Keratinocyte (primary cell): ENCODE results near the gene UFM1. TPM values are rescaled to one million over a fixed set of nuclear protein-coding genes. Genes with fewer than 3 reads are reported as not detected.

Experiments
- DNase-seq: peaks from one replicate; pipeline ENCODE4 v3.0.0-alpha.2; 2011; ENCODE audit warnings: low read depth, missing footprints, low spot score
- FAIRE-seq: peaks from 2 replicates; lab custom pipeline; 2011; peaks lifted over from hg19 to GRCh38; lab: Jason Lieb, UNC
- H2AFZ ChIP-seq: 2 replicates; pipeline ENCODE4 v1.6.0; 2012; ENCODE audit warnings: low read length, control low read depth, inconsistent platforms; ENCODE audit not compliant: control insufficient read depth
- H3K27ac ChIP-seq: 2 replicates; pipeline ENCODE4 v1.5.1; 2011; ENCODE audit warnings: low read length; ENCODE audit not compliant: control insufficient read depth, insufficient read depth
- H3K27me3 ChIP-seq: 3 replicates; pipeline ENCODE4 v1.6.0; 2011; ENCODE audit warnings: low read length; ENCODE audit not compliant: control insufficient read depth, insufficient read depth; ENCODE audit errors: extremely low read depth
- H3K36me3 ChIP-seq, 2 experiments: 2 replicates in 1 of 2; 3 replicates in 1 of 2; pipeline ENCODE4 v1.5.1; 2011; ENCODE audit warnings: low read length in 2 of 2, mild to moderate bottlenecking in 1 of 2; ENCODE audit not compliant: control insufficient read depth in 2 of 2, insufficient read depth in 2 of 2; ENCODE audit errors: extremely low read depth in 1 of 2
- H3K4me1 ChIP-seq: 3 replicates; pipeline ENCODE4 v1.5.1; 2011; ENCODE audit warnings: low read length; ENCODE audit not compliant: control insufficient read depth, insufficient read depth; ENCODE audit errors: extremely low read depth
- H3K4me2 ChIP-seq: 3 replicates; pipeline ENCODE4 v1.6.0; 2011; ENCODE audit warnings: low read depth, low read length; ENCODE audit not compliant: control insufficient read depth, insufficient read depth; ENCODE audit errors: extremely low read depth
- H3K4me3 ChIP-seq, 3 experiments: fragments of 200-600 bp in 1 of 3; sonication (generic) in 1 of 3; 2 replicates in 2 of 3; 3 replicates in 1 of 3; pipeline ENCODE4 v1.5.1; 2011 to 2016; ENCODE audit warnings: low read length in 3 of 3, mild to moderate bottlenecking in 3 of 3, control low read depth in 2 of 3, inconsistent platforms in 1 of 3, low read depth in 1 of 3, mixed read lengths in 1 of 3, mixed run types in 1 of 3, moderate library complexity in 1 of 3; ENCODE audit not compliant: control insufficient read depth in 2 of 3, insufficient read depth in 2 of 3; ENCODE audit errors: extremely low read depth in 1 of 3
- H3K79me2 ChIP-seq: 2 replicates; pipeline ENCODE4 v1.6.0; 2012; ENCODE audit warnings: low read length; ENCODE audit not compliant: control insufficient read depth, insufficient read depth
- H3K9ac ChIP-seq: 3 replicates; pipeline ENCODE4 v1.6.0; 2011; ENCODE audit warnings: low read length; ENCODE audit not compliant: control insufficient read depth, insufficient read depth; ENCODE audit errors: extremely low read depth
- H3K9me1 ChIP-seq: 3 replicates; pipeline ENCODE4 v1.6.0; 2011; ENCODE audit warnings: low read length; ENCODE audit not compliant: control insufficient read depth, insufficient read depth; ENCODE audit errors: extremely low read depth
- H3K9me3 ChIP-seq: 2 replicates; pipeline ENCODE4 v1.5.1; 2012; ENCODE audit warnings: low read depth, low read length; ENCODE audit not compliant: control insufficient read depth
- H4K20me1 ChIP-seq: 3 replicates; pipeline ENCODE4 v1.6.0; 2011; ENCODE audit warnings: low read length; ENCODE audit not compliant: control insufficient read depth, insufficient read depth; ENCODE audit errors: extremely low read depth
- EZH2 ChIP-seq: IDR thresholded peaks from one replicate; pipeline ENCODE4 v1.6.1; 2012; ENCODE audit warnings: inconsistent platforms, mild to moderate bottlenecking, low read length, moderate library complexity
- dilution Hi-C: fragments of 300-500 bp; cut with MboI; formaldehyde crosslinking; loops from one replicate; pipeline ENCODE4 v1.7.0; 2020; ENCODE audit warnings: low sequenced_read_pairs; ENCODE audit not compliant: extremely low pct_ligation_motif_present
- polyA plus RNA-seq, 5 experiments: library from polyadenylated mRNA; depleted of rRNA in 3 of 5; stranded (reverse) in 3 of 5; stranded (forward) in 1 of 5; unstranded in 1 of 5; fragments of >200 nt; gene quantifications; 1 replicate in 1 of 5; 2 replicates in 3 of 5; 3 replicates in 1 of 5; pipeline versions ENCODE4 v1.2.1 to v1.2.3, GENCODE V29; 2011 to 2012; ENCODE audit warnings: missing spikeins in 2 of 5, low read depth in 1 of 5, low replicate concordance in 1 of 5
- TF ChIP-seq, protein P1 (sequence below), 3 experiments: IDR thresholded peaks in 1 of 3; conservative IDR thresholded peaks in 1 of 3; optimal IDR thresholded peaks in 1 of 3; 2 replicates in 2 of 3; 3 replicates in 1 of 3; pipeline versions ENCODE3 to v1.5.1; 2011; ENCODE audit warnings: low read length in 3 of 3, mild to moderate bottlenecking in 3 of 3, moderate library complexity in 2 of 3, control low read depth in 1 of 3, inconsistent platforms in 1 of 3; ENCODE audit not compliant: insufficient read depth in 2 of 3; ENCODE audit errors: extremely low read depth in 1 of 3

The UFM1 gene
- polyA plus RNA-seq, 1 donor (not counting 4 experiments of a cell fraction or from before 2014, with no cell fraction given), result 67.1 TPM

DNA sequence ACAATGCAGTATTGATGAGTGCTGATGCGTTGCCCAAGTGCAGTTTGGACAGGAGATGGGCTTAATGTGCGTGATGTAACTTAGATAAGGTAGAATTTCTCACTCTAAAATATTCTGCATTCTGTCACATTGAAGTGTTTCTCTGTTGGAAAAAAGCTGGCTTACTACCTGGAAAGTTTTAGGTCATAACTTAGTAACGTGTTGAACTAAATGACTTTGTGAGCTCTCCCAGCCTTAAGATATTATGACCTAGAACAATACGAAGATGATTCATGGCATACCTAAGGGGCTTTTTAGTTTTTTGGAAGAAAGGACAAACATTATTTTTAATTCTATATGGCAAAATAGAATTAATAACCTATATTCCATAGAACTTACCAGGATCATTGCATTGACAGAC lies 9.0 kb downstream of the UFM1 start:
- Histone ChIP-seq H3K4me3 (no peak overlapping the region), H3K4me2 (no peak overlapping the region), H3K9me3 (no peaks in the 10 kb centered on the region), H3K27me3 (no peaks in the 10 kb centered on the region), H4K20me1 (no peaks in the 10 kb centered on the region), H3K27ac (no peak overlapping the region), H3K4me1 (no peaks in the 10 kb centered on the region), H3K79me2 (peaks cover 4% of the 10 kb centered on the region), H2AFZ (no peak overlapping the region), H3K36me3 (peaks cover 9 to 23% of the 10 kb centered on the region in 2 experiments), H3K9me1 (no peaks in the 10 kb centered on the region), H3K9ac (no peak overlapping the region)
- FAIRE-seq (no peak), DNase-seq (no peak)
- dilution Hi-C loops, result no loop called here
- TF ChIP-seq EZH2, result no peak
- TF ChIP-seq, protein P1, sequence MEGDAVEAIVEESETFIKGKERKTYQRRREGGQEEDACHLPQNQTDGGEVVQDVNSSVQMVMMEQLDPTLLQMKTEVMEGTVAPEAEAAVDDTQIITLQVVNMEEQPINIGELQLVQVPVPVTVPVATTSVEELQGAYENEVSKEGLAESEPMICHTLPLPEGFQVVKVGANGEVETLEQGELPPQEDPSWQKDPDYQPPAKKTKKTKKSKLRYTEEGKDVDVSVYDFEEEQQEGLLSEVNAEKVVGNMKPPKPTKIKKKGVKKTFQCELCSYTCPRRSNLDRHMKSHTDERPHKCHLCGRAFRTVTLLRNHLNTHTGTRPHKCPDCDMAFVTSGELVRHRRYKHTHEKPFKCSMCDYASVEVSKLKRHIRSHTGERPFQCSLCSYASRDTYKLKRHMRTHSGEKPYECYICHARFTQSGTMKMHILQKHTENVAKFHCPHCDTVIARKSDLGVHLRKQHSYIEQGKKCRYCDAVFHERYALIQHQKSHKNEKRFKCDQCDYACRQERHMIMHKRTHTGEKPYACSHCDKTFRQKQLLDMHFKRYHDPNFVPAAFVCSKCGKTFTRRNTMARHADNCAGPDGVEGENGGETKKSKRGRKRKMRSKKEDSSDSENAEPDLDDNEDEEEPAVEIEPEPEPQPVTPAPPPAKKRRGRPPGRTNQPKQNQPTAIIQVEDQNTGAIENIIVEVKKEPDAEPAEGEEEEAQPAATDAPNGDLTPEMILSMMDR (optimal IDR thresholded peaks at IDR 0.05 in 1 of 3, IDR thresholded peaks at IDR 0.05 in 1 of 3, conservative IDR thresholded peaks at IDR 0.05 in 1 of 3; ENCODE audit: extremely low read depth in 1 of 3, insufficient read depth in 2 of 3, low read length in 3 of 3), result no peak

- Histone ChIP-seq H3K4me2 (no peak overlapping the region), H3K27me3 (no peaks in the 10 kb centered on the region), H3K79me2 (peaks cover 3% of the 10 kb centered on the region), H3K9me1 (no peaks in the 10 kb centered on the region), H3K4me1 (peaks cover under 1% of the 10 kb centered on the region), H2AFZ (no peak overlapping the region), H3K27ac (no peak overlapping the region), H3K9ac (no peak overlapping the region), H3K36me3 (peaks cover 4 to 20% of the 10 kb centered on the region in 2 experiments), H3K9me3 (no peaks in the 10 kb centered on the region), H3K4me3 (no peak overlapping the region), H4K20me1 (no peaks in the 10 kb centered on the region)
- TF ChIP-seq, protein P1 (optimal IDR thresholded peaks at IDR 0.05 in 1 of 3, IDR thresholded peaks at IDR 0.05 in 1 of 3, conservative IDR thresholded peaks at IDR 0.05 in 1 of 3; ENCODE audit: extremely low read depth in 1 of 3, insufficient read depth in 2 of 3, low read length in 3 of 3), result no peak
- no peak for TF ChIP-seq EZH2
- peak; percentile 61 for FAIRE-seq
- dilution Hi-C loops, result no loop called here
- DNase-seq, result no peak
Observed at GRCh38 chr13:38361542-38362262, 12.1 kb downstream of the UFM1 start.
